Activated T-cell treated with anti-CD3 and anti-CD28 coated beads, Interleukin-2, amount 50 U/mL, for 72 hours (primary cell): ENCODE measurements around the gene RNF115. TPM values are rescaled to one million over a fixed set of nuclear protein-coding genes. Genes with fewer than 3 reads are reported as not detected.
"Not testable (repeated sequence)": the region's sequence is repeated elsewhere in the genome, so short reads cannot be mapped to it uniquely, and the experiment has no call there.

Source experiments
- ATAC-seq, 2 donors: fragments of 150-1000 bp; cut with Tn5 transposase; replicated peaks in 1 of 2; 2 replicates each; pipeline ENCODE4 v1.10.0; 2021; ENCODE audit warnings: moderate library complexity in 2 of 2, mild to moderate bottlenecking in 1 of 2
- DNase-seq, 2 donors: peaks; one replicate each; pipeline ENCODE4 v3.0.0; 2021 to 2022; ENCODE audit warnings: mixed read lengths in 1 of 2
- H3K27ac Mint-ChIP-seq: one replicate; pipeline ENCODE4 v1.8.0; 2022; ENCODE audit warnings: mild to moderate bottlenecking, moderate library complexity, mixed read lengths
- H3K27me3 Mint-ChIP-seq: one replicate; pipeline ENCODE4 v1.8.0; 2022; ENCODE audit warnings: low read depth, mixed read lengths
- H3K36me3 Mint-ChIP-seq, 2 donors: one replicate each; pipeline ENCODE4 v1.8.0; 2022; ENCODE audit warnings: mixed read lengths in 2 of 2, mild to moderate bottlenecking in 1 of 2; ENCODE audit not compliant: insufficient read depth in 2 of 2
- H3K4me1 Mint-ChIP-seq: one replicate; pipeline ENCODE4 v1.8.0; 2022; ENCODE audit warnings: low read depth, mixed read lengths
- H3K4me3 Mint-ChIP-seq, 2 donors: one replicate each; pipeline ENCODE4 v1.8.0; 2022; ENCODE audit warnings: mild to moderate bottlenecking in 2 of 2, mixed read lengths in 2 of 2, moderate library complexity in 2 of 2
- H3K9me3 Mint-ChIP-seq, 2 donors: one replicate each; pipeline ENCODE4 v1.8.0; 2022; ENCODE audit warnings: mixed read lengths in 2 of 2
- total RNA-seq, 2 donors: library from RNA; stranded (reverse); gene quantifications; one replicate each; pipeline ENCODE4 v1.2.3, GENCODE V29; 2022

RNF115 gene
- total RNA-seq, 2 donors from 2014 or later, result 22.4 to 27.4 TPM

DNA sequence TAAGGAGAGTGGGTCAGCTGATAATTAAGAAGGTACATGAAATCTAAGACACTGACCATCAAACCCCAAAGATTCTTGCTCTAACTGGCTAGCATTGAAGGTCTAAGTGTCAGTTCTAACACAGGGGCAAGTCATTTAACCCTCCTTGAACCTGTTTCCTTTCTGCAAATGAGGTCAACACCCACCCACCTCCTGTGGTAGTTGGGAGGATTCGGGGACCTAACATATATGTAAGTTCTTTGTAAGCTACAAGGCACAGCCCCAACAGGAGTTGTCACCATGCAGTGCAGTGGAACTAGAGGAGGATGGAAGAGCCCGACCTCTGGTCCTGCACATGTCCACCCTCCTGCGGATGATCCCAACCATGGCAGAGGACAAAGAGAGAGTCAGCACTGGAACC is 23.9 kb upstream of the RNF115 start:
- H3K27me3 Mint-ChIP-seq, result no peaks in the 10 kb centered on the region
- no peak overlapping the region for H3K27ac Mint-ChIP-seq
- ATAC-seq, result no peak
- no peak overlapping the region for H3K4me3 Mint-ChIP-seq
- H3K36me3 Mint-ChIP-seq, result peaks cover 0 to 2% of the 10 kb centered on the region in 2 donors
- peaks cover 14% of the 10 kb centered on the region for H3K4me1 Mint-ChIP-seq
- no peaks in the 10 kb centered on the region for H3K9me3 Mint-ChIP-seq
- DNase-seq, result no peak

DNA sequence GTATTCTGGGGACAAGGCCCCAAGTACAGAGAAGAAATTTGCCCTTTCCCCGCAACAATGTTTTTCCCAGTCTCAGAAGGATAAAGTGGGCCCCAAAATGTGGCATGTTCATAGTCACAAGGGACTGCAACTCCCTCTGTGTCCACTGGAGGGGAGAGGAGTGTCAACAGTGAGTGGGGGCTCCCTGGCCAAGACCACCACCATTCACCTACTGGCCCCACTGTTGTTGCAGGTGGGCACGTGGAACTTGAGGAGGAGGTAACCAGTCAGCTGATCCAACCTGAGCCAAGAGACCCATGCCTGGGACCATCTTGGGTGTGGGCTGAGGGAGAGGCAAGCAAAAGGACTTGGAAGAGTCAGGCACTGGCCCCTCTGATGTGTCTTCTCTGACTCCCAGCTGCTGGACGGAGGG is 22.3 kb upstream of the RNF115 start:
- Mint-ChIP-seq H3K4me3 (no peak overlapping the region), H3K4me1 (peaks cover 14% of the 10 kb centered on the region), H3K36me3 (peaks cover 0 to 7% of the 10 kb centered on the region in 2 donors), H3K9me3 (no peaks in the 10 kb centered on the region), H3K27me3 (no peaks in the 10 kb centered on the region), H3K27ac (no peak overlapping the region)
- peak; percentile 36 to 43 for ATAC-seq
- peak; percentile 28 to 30 for DNase-seq

DNA sequence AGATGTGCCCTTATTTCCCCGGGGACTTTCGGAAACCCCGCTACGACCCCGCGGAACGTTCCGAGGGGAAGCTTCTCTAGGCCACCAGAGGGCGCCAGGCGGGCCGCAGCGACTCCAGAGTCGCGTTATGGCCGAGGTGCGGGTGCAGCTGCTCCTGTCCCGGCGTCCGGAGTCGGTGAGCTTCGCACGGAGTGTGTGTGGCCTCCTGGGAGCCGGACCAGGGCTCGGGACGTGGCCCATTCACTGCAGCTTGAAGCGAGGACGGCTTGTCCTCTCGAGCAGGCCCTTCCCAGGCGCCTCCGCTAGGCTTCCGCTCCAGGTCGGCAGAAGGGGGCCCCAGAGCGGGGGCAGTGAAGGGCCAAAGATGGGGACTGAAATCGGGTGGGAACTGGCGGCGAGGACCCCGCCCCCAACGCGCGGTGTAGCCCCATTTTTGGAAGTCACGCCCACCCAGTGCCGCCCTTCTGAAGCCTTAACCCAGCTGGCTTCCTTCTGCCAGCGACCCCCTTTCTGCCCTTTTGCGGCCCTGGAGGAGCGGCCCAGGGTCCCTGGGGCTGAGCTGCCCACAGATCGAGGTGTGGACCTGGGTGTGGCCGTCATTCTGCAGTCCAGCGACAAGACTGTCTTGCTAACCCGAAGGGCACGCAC is 21.7 kb upstream of the RNF115 start, which contains the start of gene NUDT17:
TSS of gene NUDT17 (plus strand) at position 117 of the 648 bp plus-strand sequence. CDS start at position 128, 11 bp downstream.
- Mint-ChIP-seq H3K36me3 (peaks cover 0 to 7% of the 10 kb centered on the region in 2 donors), H3K4me3 (no peak within 1 kb of the TSS), H3K27ac (no peak within 1 kb of the TSS), H3K9me3 (no peaks in the 10 kb centered on the region), H3K27me3 (no peaks in the 10 kb centered on the region), H3K4me1 (peaks cover 14% of the 10 kb centered on the region)
- DNase-seq (peak; percentile 82 to 84), ATAC-seq (peak; percentile 81 to 85)

GRCh38 chr1:145845144-145845513 is 21.2 kb upstream of the RNF115 start:
- Mint-ChIP-seq H3K27ac (no peak overlapping the region), H3K36me3 (peaks cover 0 to 7% of the 10 kb centered on the region in 2 donors), H3K4me1 (peaks cover 14% of the 10 kb centered on the region), H3K27me3 (no peaks in the 10 kb centered on the region), H3K9me3 (no peaks in the 10 kb centered on the region), H3K4me3 (no peak overlapping the region)
- ATAC-seq (peak; percentile 55 to 57), DNase-seq (no peak)

GRCh38 chr1:145843031-145843430 is 19.1 kb upstream of the RNF115 start:
- no peak for ATAC-seq
- Mint-ChIP-seq H3K36me3 (peaks cover 0 to 15% of the 10 kb centered on the region in 2 donors), H3K4me1 (peaks cover 14% of the 10 kb centered on the region), H3K9me3 (no peaks in the 10 kb centered on the region), H3K27me3 (no peaks in the 10 kb centered on the region), H3K27ac (no peak overlapping the region), H3K4me3 (no peak overlapping the region)
- no peak for DNase-seq

GRCh38 chr1:145837656-145838055 is 13.8 kb upstream of the RNF115 start:
- DNase-seq, result no peak
- Mint-ChIP-seq H3K4me3 (no peak overlapping the region), H3K4me1 (no peaks in the 10 kb centered on the region), H3K36me3 (peaks cover 12 to 39% of the 10 kb centered on the region in 2 donors), H3K27me3 (no peaks in the 10 kb centered on the region), H3K27ac (no peak overlapping the region), H3K9me3 (no peaks in the 10 kb centered on the region)
- ATAC-seq, result no peak

DNA sequence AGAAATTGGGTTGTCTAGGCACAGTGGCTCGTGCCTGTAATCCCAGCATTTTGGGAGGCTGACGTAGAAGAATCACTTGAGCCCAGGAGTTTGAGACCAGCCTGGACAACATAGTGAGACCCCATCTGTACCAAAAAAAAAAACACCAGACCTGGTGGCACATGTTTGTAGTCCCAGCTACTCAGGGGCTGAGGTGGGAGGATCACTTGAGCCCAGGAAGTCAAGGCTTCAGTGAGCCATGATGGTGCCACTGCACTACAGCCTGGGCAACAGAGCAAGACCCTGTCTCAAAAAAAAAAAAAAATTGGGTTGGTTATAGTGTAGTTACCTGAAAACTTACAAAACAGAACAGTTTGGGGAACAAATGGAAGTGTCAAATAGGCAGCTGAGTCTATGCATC is 6.9 kb upstream of the RNF115 start:
- H3K36me3 Mint-ChIP-seq, result peaks cover 36 to 66% of the 10 kb centered on the region in 2 donors
- H3K27ac Mint-ChIP-seq, H3K4me3 Mint-ChIP-seq, ATAC-seq, DNase-seq, H3K27me3 Mint-ChIP-seq, H3K9me3 Mint-ChIP-seq: not testable (repeated sequence)
- peaks cover 36% of the 10 kb centered on the region for H3K4me1 Mint-ChIP-seq

GRCh38 chr1:145828367-145829026 is 4.6 kb upstream of the RNF115 start:
- peak; percentile 40 to 51 for DNase-seq
- no peaks in the 10 kb centered on the region for H3K27me3 Mint-ChIP-seq
- H3K36me3 Mint-ChIP-seq, result peaks cover 36 to 69% of the 10 kb centered on the region in 2 donors
- H3K9me3 Mint-ChIP-seq, result no peaks in the 10 kb centered on the region
- H3K4me1 Mint-ChIP-seq, result peaks cover 44% of the 10 kb centered on the region
- peak overlapping the region; percentile 54 to 73 for H3K4me3 Mint-ChIP-seq
- peak overlapping the region; percentile 98 for H3K27ac Mint-ChIP-seq
- ATAC-seq, result peak; percentile 81 to 82

- peaks cover 32 to 64% of the 10 kb centered on the region in 2 donors for H3K36me3 Mint-ChIP-seq
- ATAC-seq (peak; percentile 19 to 27), DNase-seq (no peak)
- H3K27ac Mint-ChIP-seq, result peak overlapping the region; percentile 98
- H3K27me3 Mint-ChIP-seq, result no peaks in the 10 kb centered on the region
- H3K4me1 Mint-ChIP-seq, result peaks cover 44% of the 10 kb centered on the region
- no peaks in the 10 kb centered on the region for H3K9me3 Mint-ChIP-seq
- H3K4me3 Mint-ChIP-seq, result peak overlapping the region; percentile 54 to 73
Observed at GRCh38 chr1:145827966-145828365, 4.1 kb upstream of the RNF115 start.

GRCh38 chr1:145826030-145826429 is 2.1 kb upstream of the RNF115 start:
- Mint-ChIP-seq H3K36me3 (peaks cover 27 to 51% of the 10 kb centered on the region in 2 donors), H3K4me3 (peak overlapping the region; percentile 97 to 99), H3K27me3 (no peaks in the 10 kb centered on the region), H3K4me1 (peaks cover 50% of the 10 kb centered on the region), H3K9me3 (no peaks in the 10 kb centered on the region), H3K27ac (peak overlapping the region; percentile 59)
- DNase-seq, result no peak
- ATAC-seq, result no peak

GRCh38 chr1:145824499-145824842 is 576 bp upstream of the RNF115 start:
- ATAC-seq, result no peak
- Mint-ChIP-seq H3K4me3 (peak overlapping the region; percentile 97 to 99), H3K27me3 (no peaks in the 10 kb centered on the region), H3K36me3 (peaks cover 21 to 40% of the 10 kb centered on the region in 2 donors), H3K27ac (peak overlapping the region; percentile 97), H3K4me1 (peaks cover 51% of the 10 kb centered on the region), H3K9me3 (no peaks in the 10 kb centered on the region)
- DNase-seq, result no peak

- not testable (repeated sequence) for ATAC-seq, H3K27me3 Mint-ChIP-seq, DNase-seq, H3K9me3 Mint-ChIP-seq, H3K27ac Mint-ChIP-seq
- Mint-ChIP-seq H3K4me1 (peaks cover 38% of the 10 kb centered on the region), H3K4me3 (peak overlapping the region; percentile 29 to 42), H3K36me3 (peaks cover 14 to 28% of the 10 kb centered on the region in 2 donors)
Observed at GRCh38 chr1:145822779-145823331, 1.0 kb downstream of the RNF115 start.

- peak; percentile 50 to 64 for ATAC-seq
- not testable (repeated sequence) for H3K4me3 Mint-ChIP-seq, DNase-seq, H3K36me3 Mint-ChIP-seq, H3K27me3 Mint-ChIP-seq, H3K9me3 Mint-ChIP-seq, H3K27ac Mint-ChIP-seq
- peaks cover 11% of the 10 kb centered on the region for H3K4me1 Mint-ChIP-seq
Observed at GRCh38 chr1:145818095-145818494, 5.8 kb downstream of the RNF115 start.
